ENCODE data around the gene FARP2. TPM values are rescaled to one million over a fixed set of nuclear protein-coding genes. Genes with fewer than 3 reads are reported as not detected.

FARP2 gene
- polyA plus RNA-seq, 2 donors: 13.2 to 19.9 TPM

GRCh38 chr2:241475267-241475666 is 119.2 kb downstream of the FARP2 start:
- 89 to 94% methylated on average over 3 of the region's 3 CpGs for WGBS, 2 donors
- Histone ChIP-seq H3K27ac (ENCODE audit: low read depth in 2 of 2, low read length in 1 of 2) (no peak overlapping the region), H3K4me3 (ENCODE audit: low read depth in 1 of 2, low read length in 2 of 2) (no peak overlapping the region), H3K27me3 (ENCODE audit: control insufficient read depth in 1 of 2, insufficient read depth in 2 of 2, low read length in 2 of 2) (no peaks in the 10 kb centered on the region), H3K36me3 (ENCODE audit: control insufficient read depth in 2 of 2, insufficient read depth in 2 of 2, low read length in 1 of 2) (peaks cover 0 to 9% of the 10 kb centered on the region in 2 donors), H3K4me1 (ENCODE audit: control insufficient read depth in 2 of 2, insufficient read depth in 2 of 2, low read length in 1 of 2) (no peaks in the 10 kb centered on the region), H3K9me3 (ENCODE audit: control insufficient read depth in 2 of 2, insufficient read depth in 1 of 2, low read depth in 1 of 2, low read length in 1 of 2) (no peaks in the 10 kb centered on the region)

GRCh38 chr2:241478166-241478565 is 122.1 kb downstream of the FARP2 start:
- Histone ChIP-seq H3K36me3 (ENCODE audit: control insufficient read depth in 2 of 2, insufficient read depth in 2 of 2, low read length in 1 of 2) (peaks cover 0 to 11% of the 10 kb centered on the region in 2 donors), H3K4me3 (ENCODE audit: low read depth in 1 of 2, low read length in 2 of 2) (no peak overlapping the region), H3K27ac (ENCODE audit: low read depth in 2 of 2, low read length in 1 of 2) (no peak overlapping the region), H3K9me3 (ENCODE audit: control insufficient read depth in 2 of 2, insufficient read depth in 1 of 2, low read depth in 1 of 2, low read length in 1 of 2) (no peaks in the 10 kb centered on the region), H3K4me1 (ENCODE audit: control insufficient read depth in 2 of 2, insufficient read depth in 2 of 2, low read length in 1 of 2) (no peaks in the 10 kb centered on the region), H3K27me3 (ENCODE audit: control insufficient read depth in 1 of 2, insufficient read depth in 2 of 2, low read length in 2 of 2) (no peaks in the 10 kb centered on the region)
- 89 to 92% methylated on average over 8 of the region's 8 CpGs for WGBS, 2 donors

GRCh38 chr2:241479026-241479898 is 123.2 kb downstream of the FARP2 start:
- WGBS, 2 donors: 91 to 92% methylated on average over 18 of the region's 18 CpGs
- no peak overlapping the region for H3K27ac ChIP-seq (ENCODE audit: low read depth in 2 of 2, low read length in 1 of 2)
- no peak overlapping the region for H3K4me3 ChIP-seq (ENCODE audit: low read depth in 1 of 2, low read length in 2 of 2)
- H3K9me3 ChIP-seq (ENCODE audit: control insufficient read depth in 2 of 2, insufficient read depth in 1 of 2, low read depth in 1 of 2, low read length in 1 of 2): no peaks in the 10 kb centered on the region
- no peaks in the 10 kb centered on the region for H3K27me3 ChIP-seq (ENCODE audit: control insufficient read depth in 1 of 2, insufficient read depth in 2 of 2, low read length in 2 of 2)
- peaks cover 0 to 13% of the 10 kb centered on the region in 2 donors for H3K36me3 ChIP-seq (ENCODE audit: control insufficient read depth in 2 of 2, insufficient read depth in 2 of 2, low read length in 1 of 2)
- H3K4me1 ChIP-seq (ENCODE audit: control insufficient read depth in 2 of 2, insufficient read depth in 2 of 2, low read length in 1 of 2): no peaks in the 10 kb centered on the region

GRCh38 chr2:241481687-241482086 is 125.6 kb downstream of the FARP2 start:
- Histone ChIP-seq H3K27ac (ENCODE audit: low read depth in 2 of 2, low read length in 1 of 2) (no peak overlapping the region), H3K36me3 (ENCODE audit: control insufficient read depth in 2 of 2, insufficient read depth in 2 of 2, low read length in 1 of 2) (peaks cover 0 to 15% of the 10 kb centered on the region in 2 donors)
- WGBS, 2 donors: 94 to 95% methylated on average over 1 of the region's 1 CpG

GRCh38 chr2:241482126-241482955 is 126.3 kb downstream of the FARP2 start:
- Histone ChIP-seq H3K36me3 (ENCODE audit: control insufficient read depth in 2 of 2, insufficient read depth in 2 of 2, low read length in 1 of 2) (peaks cover 0 to 16% of the 10 kb centered on the region in 2 donors), H3K27ac (ENCODE audit: low read depth in 2 of 2, low read length in 1 of 2) (no peak overlapping the region), H3K9me3 (ENCODE audit: control insufficient read depth in 2 of 2, insufficient read depth in 1 of 2, low read depth in 1 of 2, low read length in 1 of 2) (no peaks in the 10 kb centered on the region), H3K27me3 (ENCODE audit: control insufficient read depth in 1 of 2, insufficient read depth in 2 of 2, low read length in 2 of 2) (no peaks in the 10 kb centered on the region), H3K4me3 (ENCODE audit: low read depth in 1 of 2, low read length in 2 of 2) (no peak overlapping the region), H3K4me1 (ENCODE audit: control insufficient read depth in 2 of 2, insufficient read depth in 2 of 2, low read length in 1 of 2) (no peaks in the 10 kb centered on the region)
- WGBS, 2 donors: 86 to 87% methylated on average over 20 of the region's 20 CpGs

More at GRCh38 chr2:241481687-241482086, 125.6 kb downstream of the FARP2 start:
- H3K9me3 ChIP-seq (ENCODE audit: control insufficient read depth in 2 of 2, insufficient read depth in 1 of 2, low read depth in 1 of 2, low read length in 1 of 2): no peaks in the 10 kb centered on the region
- no peaks in the 10 kb centered on the region for H3K4me1 ChIP-seq (ENCODE audit: control insufficient read depth in 2 of 2, insufficient read depth in 2 of 2, low read length in 1 of 2)
- H3K27me3 ChIP-seq (ENCODE audit: control insufficient read depth in 1 of 2, insufficient read depth in 2 of 2, low read length in 2 of 2): no peaks in the 10 kb centered on the region
- no peak overlapping the region for H3K4me3 ChIP-seq (ENCODE audit: low read depth in 1 of 2, low read length in 2 of 2)

- Histone ChIP-seq H3K9me3 (ENCODE audit: control insufficient read depth in 2 of 2, insufficient read depth in 1 of 2, low read depth in 1 of 2, low read length in 1 of 2) (no peaks in the 10 kb centered on the region), H3K36me3 (ENCODE audit: control insufficient read depth in 2 of 2, insufficient read depth in 2 of 2, low read length in 1 of 2) (peaks cover 0 to 16% of the 10 kb centered on the region in 2 donors), H3K27ac (ENCODE audit: low read depth in 2 of 2, low read length in 1 of 2) (no peak overlapping the region), H3K4me3 (ENCODE audit: low read depth in 1 of 2, low read length in 2 of 2) (no peak overlapping the region), H3K4me1 (ENCODE audit: control insufficient read depth in 2 of 2, insufficient read depth in 2 of 2, low read length in 1 of 2) (no peaks in the 10 kb centered on the region), H3K27me3 (ENCODE audit: control insufficient read depth in 1 of 2, insufficient read depth in 2 of 2, low read length in 2 of 2) (no peaks in the 10 kb centered on the region)
- WGBS, 2 donors: 91 to 93% methylated on average over 9 of the region's 9 CpGs
Measured at GRCh38 chr2:241483305-241483704, 127.2 kb downstream of the FARP2 start.

- H3K36me3 ChIP-seq (ENCODE audit: control insufficient read depth in 2 of 2, insufficient read depth in 2 of 2, low read length in 1 of 2): peaks cover 5 to 17% of the 10 kb centered on the region in 2 donors
- no peaks in the 10 kb centered on the region for H3K9me3 ChIP-seq (ENCODE audit: control insufficient read depth in 2 of 2, insufficient read depth in 1 of 2, low read depth in 1 of 2, low read length in 1 of 2)
- no peak overlapping the region for H3K27ac ChIP-seq (ENCODE audit: low read depth in 2 of 2, low read length in 1 of 2)
- 75 to 85% methylated on average over 1 of the region's 1 CpG for WGBS, 2 donors
- peaks cover 0 to 7% of the 10 kb centered on the region in 2 donors for H3K4me1 ChIP-seq (ENCODE audit: control insufficient read depth in 2 of 2, insufficient read depth in 2 of 2, low read length in 1 of 2)
- no peak overlapping the region for H3K4me3 ChIP-seq (ENCODE audit: low read depth in 1 of 2, low read length in 2 of 2)
- no peaks in the 10 kb centered on the region for H3K27me3 ChIP-seq (ENCODE audit: control insufficient read depth in 1 of 2, insufficient read depth in 2 of 2, low read length in 2 of 2)
Measured at GRCh38 chr2:241485172-241485911, 129.3 kb downstream of the FARP2 start.

GRCh38 chr2:241489088-241489487 is 133.0 kb downstream of the FARP2 start:
- H3K4me3 ChIP-seq (ENCODE audit: low read depth in 1 of 2, low read length in 2 of 2): no peak overlapping the region
- H3K36me3 ChIP-seq (ENCODE audit: control insufficient read depth in 2 of 2, insufficient read depth in 2 of 2, low read length in 1 of 2): peaks cover 5 to 34% of the 10 kb centered on the region in 2 donors
- no peaks in the 10 kb centered on the region for H3K9me3 ChIP-seq (ENCODE audit: control insufficient read depth in 2 of 2, insufficient read depth in 1 of 2, low read depth in 1 of 2, low read length in 1 of 2)
- H3K27me3 ChIP-seq (ENCODE audit: control insufficient read depth in 1 of 2, insufficient read depth in 2 of 2, low read length in 2 of 2): no peaks in the 10 kb centered on the region
- H3K27ac ChIP-seq (ENCODE audit: low read depth in 2 of 2, low read length in 1 of 2): no peak overlapping the region
- peaks cover 0 to 9% of the 10 kb centered on the region in 2 donors for H3K4me1 ChIP-seq (ENCODE audit: control insufficient read depth in 2 of 2, insufficient read depth in 2 of 2, low read length in 1 of 2)
- WGBS, 2 donors: 82 to 89% methylated on average over 3 of the region's 3 CpGs
